Tibial artery (tissue), 4 donors: ENCODE measurements around the gene RNF44.

Source experiments
- DNase-seq, 2 donors: peaks; one replicate each; pipeline ENCODE4 v3.0.0-alpha.2; 2019
- H3K27ac ChIP-seq, 2 donors: fragments of 200-600 bp; sonication (generic) in 1 of 2; 1 replicate in 1 of 2; 2 replicates in 1 of 2; pipeline ENCODE4 v1.5.1; 2018 to 2019; ENCODE audit warnings: mild to moderate bottlenecking in 1 of 2
- H3K27me3 ChIP-seq, 2 donors: fragments of 200-600 bp; sonication (generic) in 1 of 2; one replicate each; pipeline versions ENCODE4 v1.5.1 to v1.6.0; 2016 to 2019
- H3K36me3 ChIP-seq, 3 donors: fragments of 200-600 bp; sonication (generic) in 2 of 3; one replicate each; pipeline ENCODE4 v1.5.1; 2016 to 2019; ENCODE audit warnings: mild to moderate bottlenecking in 2 of 3
- H3K4me1 ChIP-seq, 4 donors: fragments of 200-600 bp; sonication (generic) in 2 of 4; 1 replicate in 3 of 4; 2 replicates in 1 of 4; pipeline ENCODE4 v1.5.1; 2016 to 2019
- H3K4me3 ChIP-seq, 2 donors: fragments of 200-600 bp; sonication (generic) in 1 of 2; 1 replicate in 1 of 2; 2 replicates in 1 of 2; pipeline ENCODE4 v1.5.1; 2018 to 2019; ENCODE audit warnings: mild to moderate bottlenecking in 2 of 2
- H3K9me3 ChIP-seq, 3 donors: fragments of 200-600 bp; sonication (generic) in 1 of 3; one replicate each; pipeline ENCODE4 v1.5.1; 2016 to 2019
- CTCF ChIP-seq, 2 experiments: fragments of 200-600 bp in 1 of 2; fragments of 450-650 bp in 1 of 2; IDR thresholded peaks; one replicate each; pipeline ENCODE4 v1.5.1; 2017 to 2019; ENCODE audit warnings: antibody characterized with exemption in 2 of 2, mild to moderate bottlenecking in 1 of 2, moderate library complexity in 1 of 2
- intact Hi-C: fragments of 100-400 bp; cut with DNase I; formaldehyde crosslinking; loops from one replicate; pipeline ENCODE4 v1.15.0; 2023; ENCODE audit warnings: low total_unique reads

Gene RNF44

DNA sequence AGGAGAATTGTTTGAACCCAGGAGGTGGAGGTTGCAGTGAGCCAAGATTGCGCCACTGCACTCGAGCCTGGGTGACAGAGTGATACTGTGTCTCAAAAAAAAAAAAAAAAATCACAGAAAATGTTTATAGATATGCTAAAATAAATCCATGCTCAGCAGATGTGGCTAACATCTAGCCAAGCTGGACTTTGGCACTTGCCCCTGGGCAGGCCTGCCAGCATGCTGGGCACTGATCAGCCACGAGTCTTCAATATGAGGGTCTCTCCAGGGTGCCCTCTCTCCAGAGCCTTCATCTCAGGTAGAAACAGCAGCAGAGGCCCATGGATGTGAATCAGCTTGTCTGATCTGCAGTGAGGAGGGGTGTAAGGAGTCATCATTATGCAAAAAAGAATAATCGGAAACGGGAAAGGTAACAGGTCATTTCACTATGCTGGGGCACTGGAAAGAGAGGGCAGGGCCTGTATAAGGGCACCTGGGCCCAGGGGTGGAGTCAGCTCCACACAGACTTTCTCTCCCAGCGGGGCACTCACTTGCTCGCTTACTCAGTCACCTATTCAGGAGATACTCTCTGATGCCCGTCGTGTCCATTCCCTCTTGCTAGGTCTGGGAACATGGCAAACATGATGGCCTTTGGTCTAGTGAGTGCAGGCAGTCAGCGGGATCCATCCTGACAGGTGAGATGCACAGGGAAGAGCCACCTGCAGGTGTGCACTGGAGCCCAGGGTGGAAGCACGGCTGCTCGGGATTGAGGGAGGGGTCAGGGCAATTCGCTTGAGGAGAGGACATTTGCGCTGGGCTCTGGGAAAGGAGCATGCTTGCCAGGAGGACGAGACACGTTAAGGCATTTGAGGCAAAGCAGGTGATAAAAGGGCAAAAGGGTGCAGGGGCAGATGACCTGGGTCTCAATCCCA lies 17.1 kb downstream of the RNF44 start:
- no peak overlapping the region for H3K4me3 ChIP-seq
- no peak overlapping the region for H3K27ac ChIP-seq
- H3K27me3 ChIP-seq, result peaks cover 0 to 2% of the 10 kb centered on the region in 2 donors
- no peak for TF ChIP-seq CTCF (IDR thresholded peaks at IDR 0.05)
- H3K4me1 ChIP-seq, result no peaks in the 10 kb centered on the region
- intact Hi-C loops, result no loop called here
- H3K9me3 ChIP-seq, result no peaks in the 10 kb centered on the region
- no peaks in the 10 kb centered on the region for H3K36me3 ChIP-seq
- DNase-seq, result no peak

- TF ChIP-seq CTCF (IDR thresholded peaks at IDR 0.05), result no peak
- intact Hi-C loops, result no loop called here
- no peaks in the 10 kb centered on the region for H3K9me3 ChIP-seq
These were observed 20.0 kb downstream of the RNF44 start for GRCh38 chr5:176517053-176517661.

GRCh38 chr5:176515396-176515795 lies 21.8 kb downstream of the RNF44 start:
- Histone ChIP-seq H3K27ac (no peak overlapping the region), H3K36me3 (no peaks in the 10 kb centered on the region), H3K4me1 (no peaks in the 10 kb centered on the region), H3K27me3 (peaks cover 0 to 1% of the 10 kb centered on the region in 2 donors), H3K4me3 (no peak overlapping the region), H3K9me3 (no peaks in the 10 kb centered on the region)
- no peak for DNase-seq
- TF ChIP-seq CTCF (IDR thresholded peaks at IDR 0.05), result no peak
- intact Hi-C loops, result no loop called here

More at GRCh38 chr5:176517053-176517661, 20.0 kb downstream of the RNF44 start:
- H3K4me3 ChIP-seq, result no peak overlapping the region
- no peak overlapping the region for H3K27ac ChIP-seq
- H3K27me3 ChIP-seq, result peaks cover 0 to 2% of the 10 kb centered on the region in 2 donors
- no peaks in the 10 kb centered on the region for H3K36me3 ChIP-seq
- H3K4me1 ChIP-seq, result no peaks in the 10 kb centered on the region
- DNase-seq, result no peak

- peaks cover 0 to 8% (median 4%) of the 10 kb centered on the region in 3 donors for H3K36me3 ChIP-seq
- no peak overlapping the region for H3K4me3 ChIP-seq
- no peaks in the 10 kb centered on the region for H3K9me3 ChIP-seq
- DNase-seq, result no peak
- H3K27me3 ChIP-seq, result no peaks in the 10 kb centered on the region
- no peak for TF ChIP-seq CTCF (IDR thresholded peaks at IDR 0.05)
- intact Hi-C loops, result no loop called here
- no peaks in the 10 kb centered on the region for H3K4me1 ChIP-seq
- H3K27ac ChIP-seq, result no peak overlapping the region
These were observed 22.8 kb downstream of the RNF44 start for GRCh38 chr5:176514244-176514950.

DNA sequence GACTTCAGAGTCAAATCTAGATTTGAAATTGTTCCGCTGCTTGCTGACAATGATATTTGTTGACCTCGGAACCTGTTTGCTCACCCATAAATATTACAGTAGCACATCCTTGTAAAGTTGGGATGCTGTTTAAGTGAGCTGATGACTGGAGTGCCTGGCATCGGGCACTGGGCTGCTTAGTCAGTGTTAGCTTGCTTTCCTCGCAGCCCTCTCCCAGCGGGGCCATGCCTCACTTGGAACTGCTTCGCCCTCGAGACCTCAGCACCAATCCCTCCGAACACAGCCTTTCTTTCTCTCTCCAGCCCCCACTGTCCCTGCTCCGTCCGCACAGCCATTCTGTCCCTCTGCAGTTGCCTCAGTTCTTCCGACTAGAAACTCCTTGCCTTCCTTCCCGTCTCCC lies 23.4 kb downstream of the RNF44 start:
- peaks cover 0 to 14% (median 10%) of the 10 kb centered on the region in 3 donors for H3K36me3 ChIP-seq
- H3K27me3 ChIP-seq, result no peaks in the 10 kb centered on the region
- TF ChIP-seq CTCF (IDR thresholded peaks at IDR 0.05), result no peak
- H3K9me3 ChIP-seq, result no peaks in the 10 kb centered on the region
- intact Hi-C loops, result no loop called here
- no peak overlapping the region for H3K4me3 ChIP-seq
- no peaks in the 10 kb centered on the region for H3K4me1 ChIP-seq
- no peak overlapping the region for H3K27ac ChIP-seq
- DNase-seq, result no peak
